ENCODE measurements around the gene RNF34.
"Not testable (repeated sequence)": the region's sequence is repeated elsewhere in the genome, so short reads cannot be mapped to it uniquely, and the experiment has no call there.

The RNF34 gene, protein sequence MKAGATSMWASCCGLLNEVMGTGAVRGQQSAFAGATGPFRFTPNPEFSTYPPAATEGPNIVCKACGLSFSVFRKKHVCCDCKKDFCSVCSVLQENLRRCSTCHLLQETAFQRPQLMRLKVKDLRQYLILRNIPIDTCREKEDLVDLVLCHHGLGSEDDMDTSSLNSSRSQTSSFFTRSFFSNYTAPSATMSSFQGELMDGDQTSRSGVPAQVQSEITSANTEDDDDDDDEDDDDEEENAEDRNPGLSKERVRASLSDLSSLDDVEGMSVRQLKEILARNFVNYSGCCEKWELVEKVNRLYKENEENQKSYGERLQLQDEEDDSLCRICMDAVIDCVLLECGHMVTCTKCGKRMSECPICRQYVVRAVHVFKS

DNA sequence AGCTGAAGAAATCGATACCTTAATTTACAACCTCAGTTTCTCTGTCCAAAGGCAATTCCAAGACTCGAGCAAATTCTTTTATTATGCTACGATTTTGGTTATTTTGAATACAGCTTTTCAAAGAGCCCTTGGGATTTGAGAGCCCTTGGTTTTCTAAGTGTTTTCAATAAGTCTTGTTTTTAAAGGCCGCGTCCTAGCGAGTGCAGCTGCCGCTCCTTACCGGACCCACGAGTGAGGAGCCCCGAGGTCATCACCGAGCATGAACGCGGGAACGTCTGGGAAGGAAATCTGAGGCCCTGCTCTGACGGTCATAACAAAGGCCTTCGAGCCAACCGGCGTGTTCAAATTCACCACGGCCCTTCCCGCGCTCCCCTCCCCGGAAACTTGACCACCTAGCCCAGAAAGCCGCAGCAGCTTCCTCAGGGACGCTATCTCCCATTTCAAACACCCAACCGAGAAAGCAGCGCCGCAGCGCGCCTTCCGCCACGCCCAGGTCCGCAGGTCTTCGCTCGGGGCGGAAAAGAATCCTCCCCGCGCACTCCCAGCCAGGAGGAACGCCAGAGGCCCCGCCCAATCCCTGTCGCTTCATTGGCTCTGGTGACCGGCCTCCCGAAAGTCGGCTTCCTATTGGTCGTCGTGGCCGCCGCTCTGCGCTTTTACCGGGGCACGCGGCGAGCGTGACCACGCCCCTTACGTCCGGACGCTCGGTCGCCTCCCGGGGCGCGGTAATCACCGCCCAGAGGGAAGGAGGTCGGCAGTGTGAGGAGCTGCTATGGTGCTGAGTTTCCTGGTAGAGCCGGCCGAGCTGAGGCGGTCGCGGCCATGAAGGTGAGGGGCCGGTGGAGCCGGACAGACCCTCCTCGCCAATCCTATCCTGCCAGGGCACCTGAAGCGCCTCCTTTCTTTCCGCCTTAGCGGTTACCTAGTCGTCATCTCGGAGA, at the start of gene RNF34:
Gene RNF34, plus strand, starts transcription at position 728 of the 941 bp plus-strand sequence. Its CDS starts 95 bp downstream, at position 823.
- DNase-seq = peak; percentile 99

DNA sequence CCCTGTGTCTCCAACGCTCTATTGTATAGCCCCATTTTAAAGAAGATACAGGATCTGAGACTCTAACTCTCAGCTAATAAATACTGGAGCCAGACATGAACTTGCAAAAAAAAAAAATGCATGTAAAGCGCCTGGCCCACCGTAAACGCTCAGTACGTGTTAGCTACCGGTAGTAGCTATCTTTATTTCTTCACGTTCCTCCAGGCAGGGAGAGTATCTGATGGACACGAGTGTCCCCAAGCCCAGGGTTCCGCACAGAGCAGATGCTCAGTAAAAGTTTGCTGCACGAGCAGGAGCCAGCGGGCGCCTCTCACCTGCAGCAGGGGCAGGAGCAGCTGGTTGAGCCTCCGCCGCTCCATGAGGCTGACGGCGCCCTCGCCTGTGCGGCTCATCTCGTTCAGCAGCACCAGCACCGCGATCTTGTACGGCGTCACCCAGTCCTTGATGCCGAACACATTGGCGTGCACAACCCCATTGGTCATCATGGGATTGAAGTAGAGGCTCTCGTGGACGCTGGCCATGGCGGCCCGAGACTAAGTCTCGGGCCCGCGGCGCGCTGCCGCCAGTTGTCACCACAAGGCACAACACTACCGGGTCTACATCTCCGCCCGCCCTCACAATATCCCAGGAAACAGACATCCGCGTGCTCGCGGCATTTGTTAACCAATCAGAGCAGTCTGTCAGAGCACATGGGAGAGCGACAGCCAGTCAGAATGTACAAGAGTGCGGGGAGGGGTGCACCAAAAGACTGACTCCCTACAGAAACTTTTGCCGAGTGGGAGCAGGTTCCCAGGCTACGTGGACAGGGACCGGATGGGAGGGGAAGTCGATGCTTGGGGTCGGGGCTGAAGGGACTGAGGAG, 47.9 kb upstream of the RNF34 start, which contains the start of gene ANAPC5:
Gene ANAPC5, minus strand, starts transcription at position 592 of the 862 bp plus-strand sequence. Its CDS starts 71 bp downstream, at position 521.
- DNase-seq = peak; percentile 98

DNA sequence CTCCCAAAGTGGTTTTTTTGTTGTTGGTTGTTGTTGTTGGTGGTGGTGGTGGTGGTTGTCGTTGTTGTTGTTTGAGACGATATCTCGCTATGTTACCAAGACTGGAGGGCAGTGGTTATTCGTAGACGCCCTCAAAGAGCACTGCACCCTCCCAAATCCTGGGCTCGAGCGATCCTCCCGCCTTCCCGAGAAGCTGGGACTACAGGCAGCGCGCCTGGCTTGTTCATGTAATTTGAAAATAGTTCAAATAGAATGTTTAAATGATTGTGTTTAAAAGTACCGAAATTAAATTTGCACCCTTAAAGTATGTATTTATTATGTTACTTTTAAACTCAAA, 47.3 kb upstream of the RNF34 start:
- DNase-seq = no peak

DNA sequence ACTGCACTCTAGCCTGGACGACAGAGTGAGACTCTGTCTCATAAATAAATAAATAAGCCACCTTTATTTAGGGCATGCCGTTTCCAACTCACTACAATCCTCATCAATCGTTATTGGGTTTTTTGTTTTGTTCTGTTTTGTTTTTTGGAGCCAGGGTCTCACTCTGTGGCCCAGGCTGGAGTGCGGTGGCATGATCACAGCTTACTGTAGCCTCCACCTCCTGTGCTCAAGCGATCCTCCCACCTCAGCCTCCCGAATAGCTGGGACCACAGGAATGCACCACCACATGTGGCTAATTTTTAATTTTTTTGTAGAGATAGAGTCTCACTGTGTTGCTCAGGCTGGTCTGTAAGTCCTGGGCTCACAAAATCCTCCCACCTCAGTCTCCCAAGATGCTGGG, 44.1 kb upstream of the RNF34 start:
- DNase-seq = no peak

DNA sequence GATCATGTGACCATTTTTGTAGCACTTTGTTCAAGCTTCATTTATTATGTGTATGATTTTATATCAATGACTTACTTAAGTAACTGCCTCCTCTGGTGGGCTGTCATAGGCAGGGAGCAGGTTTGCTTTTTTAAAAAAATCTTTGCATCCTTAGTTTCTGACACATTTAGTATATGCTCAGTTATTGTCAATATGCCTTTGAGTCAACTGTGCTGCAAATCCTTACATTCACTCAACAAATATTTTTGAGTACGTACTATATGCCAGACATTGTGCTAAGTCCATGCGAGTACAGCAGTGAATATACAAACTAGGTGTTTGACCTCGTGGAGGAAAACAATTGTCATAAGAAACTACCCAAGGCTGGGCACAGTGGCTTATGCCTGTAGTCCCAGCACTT, 43.3 kb upstream of the RNF34 start:
- no peak for DNase-seq

DNA sequence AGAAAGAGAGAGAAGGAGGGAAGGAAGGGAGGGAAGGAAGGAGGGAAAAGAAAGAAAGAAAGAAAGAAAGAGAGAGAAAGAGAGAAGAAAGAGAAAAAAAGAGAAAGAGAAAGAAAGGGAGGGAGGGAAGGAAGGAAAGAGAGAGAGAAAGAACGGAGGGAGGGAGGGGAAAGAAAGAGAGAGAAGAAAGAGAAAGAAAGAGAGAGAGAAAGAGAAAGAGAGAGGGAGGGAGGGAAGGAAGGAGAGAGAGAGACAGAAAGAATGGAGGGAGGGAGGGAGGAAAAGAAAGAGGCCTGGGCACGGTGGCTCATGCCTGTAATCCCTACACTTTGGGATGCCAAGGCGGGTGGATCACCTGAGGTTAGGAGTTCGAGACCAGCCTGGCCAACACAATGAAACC, 42.6 kb upstream of the RNF34 start:
- DNase-seq = no peak

DNA sequence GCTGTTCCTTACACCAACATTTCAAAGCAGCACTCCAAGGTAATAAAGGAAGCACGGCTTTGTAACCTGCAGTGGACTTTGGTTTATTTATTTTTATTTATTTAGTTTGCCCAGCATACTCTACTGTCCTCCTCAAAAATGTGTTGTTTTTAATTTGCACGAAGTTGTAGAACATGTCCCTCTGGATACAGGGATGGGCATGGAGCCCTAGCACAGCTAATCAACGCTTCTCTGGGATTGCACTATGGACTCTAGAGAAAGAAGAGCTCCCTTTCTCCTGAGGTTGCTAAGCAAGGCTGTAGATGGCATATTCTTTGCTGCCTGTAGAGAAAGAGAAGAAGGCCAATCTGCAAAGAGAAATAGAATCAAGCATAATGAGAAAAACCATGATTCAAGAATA, 41.8 kb upstream of the RNF34 start:
- DNase-seq = no peak

DNA sequence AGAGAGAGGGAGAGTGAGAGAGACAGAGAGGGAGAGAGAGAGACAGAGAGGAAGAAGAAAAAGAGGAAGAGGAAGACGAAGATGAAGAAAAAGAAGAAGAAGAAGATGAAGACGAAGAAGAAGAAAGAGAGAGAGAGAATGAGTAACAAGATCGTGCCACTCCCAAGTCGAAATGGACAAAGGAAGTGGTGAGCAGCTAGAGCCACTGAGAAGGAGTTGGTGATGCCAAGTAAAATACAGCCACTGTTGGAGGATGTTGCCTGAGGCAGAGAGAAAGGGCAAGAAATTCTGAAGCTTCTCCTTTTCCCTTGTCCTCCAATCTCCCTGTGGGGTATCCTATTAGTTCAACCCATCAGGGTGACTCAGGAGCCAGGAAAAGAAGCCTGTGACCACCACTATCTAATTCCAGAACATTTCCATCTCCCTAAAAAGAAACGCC, 35.2 kb upstream of the RNF34 start:
- no peak for DNase-seq

DNA sequence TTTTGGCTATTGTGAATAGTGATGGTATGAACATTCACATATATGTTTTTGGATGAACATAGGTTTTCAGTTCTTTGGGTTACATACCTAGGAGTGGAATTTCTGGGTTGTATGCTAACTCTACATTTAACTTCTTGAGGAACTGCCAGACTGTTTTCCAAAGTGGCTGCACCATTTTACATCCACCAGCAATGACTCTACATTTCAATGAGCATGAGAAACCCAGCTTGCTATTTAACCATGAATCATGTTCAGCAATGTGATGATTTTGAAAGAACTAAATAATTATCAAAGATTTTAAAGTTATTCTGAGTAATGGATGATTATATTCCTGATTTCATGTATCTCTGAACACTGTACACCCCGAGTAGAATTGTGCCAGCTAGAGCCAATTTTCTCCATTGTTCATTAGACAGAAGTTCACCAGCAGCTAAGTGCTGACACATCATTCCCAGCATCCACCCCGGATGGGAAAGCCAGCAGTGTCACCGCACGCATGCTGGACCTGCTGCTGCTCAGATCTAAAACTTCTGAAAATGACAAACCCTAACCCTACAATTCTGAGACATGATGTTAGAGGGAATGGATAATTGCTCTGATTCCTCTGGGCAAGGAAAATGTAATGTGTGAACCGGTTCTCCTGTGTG, 34.4 kb upstream of the RNF34 start:
- DNase-seq = no peak

DNA sequence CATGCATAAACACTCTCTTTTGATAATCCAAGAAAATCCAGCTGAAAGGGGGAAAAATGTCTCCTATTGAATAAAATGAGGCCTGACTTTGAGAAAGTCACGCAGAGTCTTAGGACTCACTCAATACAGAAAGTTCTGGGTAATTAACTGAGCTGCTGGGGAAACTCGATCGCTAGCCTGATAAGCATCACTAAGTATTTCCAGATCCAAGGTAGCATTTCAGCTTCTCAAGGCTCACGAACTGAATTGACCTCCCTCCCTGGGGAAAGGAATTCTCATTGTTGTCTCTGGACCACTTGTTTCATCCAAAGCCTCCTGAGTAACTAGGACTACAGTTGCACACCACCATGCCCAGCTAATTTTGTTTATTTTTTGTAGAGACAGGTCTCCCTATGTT, 33.9 kb upstream of the RNF34 start:
- DNase-seq = no peak

DNA sequence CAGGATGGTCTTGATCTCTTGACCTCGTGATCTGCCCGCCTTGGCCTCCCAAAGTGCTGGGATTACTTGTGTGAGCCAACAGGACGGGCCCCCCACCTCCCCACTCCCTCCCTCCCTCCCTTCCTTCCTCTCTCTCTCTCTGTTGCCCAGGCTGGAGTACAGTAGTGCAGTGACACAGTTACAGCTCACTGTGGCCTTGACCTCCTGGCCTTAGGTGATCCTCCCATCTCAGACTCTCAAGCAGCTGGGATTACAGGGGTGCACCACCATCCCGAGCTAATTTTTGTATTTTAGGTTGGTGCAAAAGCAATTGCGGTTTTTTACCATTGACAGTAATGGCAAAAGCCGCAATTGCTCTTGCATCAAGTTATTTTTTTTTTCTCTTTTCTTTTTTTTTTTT, 28.5 kb upstream of the RNF34 start:
- DNase-seq = no peak

DNA sequence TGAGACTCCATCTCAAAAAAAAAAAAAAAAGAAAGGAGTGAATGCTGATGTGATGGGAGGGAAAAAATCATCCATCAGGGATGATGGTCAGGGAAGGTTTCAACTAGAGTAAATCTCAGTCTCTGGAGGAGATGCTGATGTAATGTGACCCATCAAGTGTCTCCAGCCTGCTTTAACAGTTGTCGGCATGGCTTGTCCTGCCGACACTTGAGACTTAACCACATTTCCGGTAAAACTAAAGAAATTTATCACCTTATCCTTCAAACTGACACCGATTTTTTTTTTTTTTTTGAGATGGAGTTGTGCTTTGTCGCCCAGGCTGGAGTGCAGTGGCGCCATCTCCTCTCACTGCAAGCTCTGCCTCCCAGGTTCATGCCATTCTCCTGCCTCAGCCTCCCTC, 26.2 kb upstream of the RNF34 start:
- no peak for DNase-seq

DNA sequence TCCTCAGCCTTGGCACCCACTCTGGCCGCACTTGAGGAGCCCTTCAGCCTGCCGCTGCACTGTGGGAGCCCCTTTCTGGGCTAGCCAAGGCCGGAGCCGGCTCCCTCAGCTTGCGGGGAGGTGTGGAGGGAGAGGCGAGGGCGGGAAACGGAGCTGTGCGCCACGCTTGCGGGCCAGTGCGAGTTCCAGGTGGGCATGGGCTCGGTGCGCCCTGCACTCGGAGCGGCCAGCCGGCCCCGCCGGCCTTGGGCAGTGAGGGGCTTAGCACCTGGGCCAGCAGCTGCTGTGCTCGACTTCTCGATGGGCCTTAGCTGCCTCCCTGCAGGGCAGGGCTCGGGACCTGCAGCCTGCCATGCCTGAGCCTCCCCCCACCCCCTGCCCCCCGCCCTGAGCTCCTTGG, 25.6 kb upstream of the RNF34 start:
- not testable (repeated sequence) for DNase-seq

DNA sequence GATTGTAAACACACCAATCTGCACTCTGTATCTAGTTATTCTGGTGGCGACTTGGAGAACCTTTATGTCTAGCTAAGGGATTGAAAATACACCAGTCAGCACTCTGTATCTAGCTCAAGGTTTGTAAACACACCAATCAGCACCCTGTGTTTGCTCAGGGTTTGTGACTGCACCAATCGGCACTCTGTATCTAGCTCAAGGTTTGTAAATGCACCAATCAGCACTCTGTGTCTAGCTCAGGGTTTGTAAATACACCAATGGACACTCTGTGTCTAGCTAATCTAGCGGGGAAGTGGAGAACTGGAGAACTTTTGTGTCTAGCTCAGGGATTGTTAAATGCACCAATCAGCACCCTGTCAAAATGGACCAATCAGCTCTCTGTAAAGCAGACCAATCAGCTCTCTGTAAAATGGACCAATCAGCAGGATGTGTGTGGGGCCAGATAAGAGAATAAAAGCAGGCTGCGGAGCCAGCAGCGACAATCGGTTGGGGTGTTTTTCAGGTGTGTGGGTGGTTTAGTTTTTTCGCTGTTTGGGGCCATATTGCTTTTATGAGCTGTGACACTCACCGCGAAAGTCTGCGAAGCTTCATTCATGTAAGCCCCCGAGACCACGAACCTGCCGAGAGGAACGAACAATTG, 24.9 kb upstream of the RNF34 start:
- DNase-seq = not testable (repeated sequence)

DNA sequence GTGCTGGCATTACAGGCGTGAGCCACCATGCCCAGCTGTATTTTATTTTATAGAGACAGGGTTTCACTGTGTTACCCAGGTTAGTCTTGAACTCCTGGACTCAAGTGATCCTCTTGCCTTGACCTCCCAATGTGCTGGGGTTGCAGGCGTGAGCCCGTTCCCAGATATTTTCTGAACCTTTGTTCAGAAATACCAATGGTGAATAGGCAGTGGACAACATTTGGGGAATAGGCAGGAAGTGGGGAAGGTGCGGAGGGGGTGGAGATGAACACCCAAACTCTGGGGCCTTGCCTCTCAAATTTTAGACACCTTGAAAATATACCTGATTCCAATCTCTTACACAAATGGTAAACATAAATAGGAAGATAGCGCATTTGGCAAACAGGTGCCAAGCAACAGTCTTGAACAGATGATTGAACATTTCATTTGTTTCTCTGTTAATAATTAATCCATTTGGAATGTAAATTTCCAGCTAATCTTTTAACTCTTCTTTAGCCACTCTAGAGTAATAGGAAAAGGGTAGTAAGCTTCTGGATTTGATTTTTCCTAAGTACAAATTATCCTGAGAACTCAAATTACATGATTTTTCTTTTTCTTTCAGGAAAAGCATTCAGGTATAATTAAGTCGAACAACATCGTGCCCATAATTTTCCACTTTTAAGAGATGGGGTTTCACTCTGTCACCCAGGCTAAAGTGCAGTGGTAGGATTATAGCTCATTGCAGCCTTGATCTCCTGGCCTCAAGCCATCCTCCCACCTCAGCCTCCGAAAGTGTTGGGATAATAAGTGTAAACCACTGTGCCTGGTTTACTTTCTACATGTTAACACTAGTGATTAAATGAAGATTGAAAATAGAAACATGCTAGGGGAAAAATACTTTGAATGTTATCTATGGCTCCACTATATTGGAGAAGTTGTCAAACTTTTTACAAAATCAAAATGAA, 22.9 kb upstream of the RNF34 start:
- no peak for DNase-seq

DNA sequence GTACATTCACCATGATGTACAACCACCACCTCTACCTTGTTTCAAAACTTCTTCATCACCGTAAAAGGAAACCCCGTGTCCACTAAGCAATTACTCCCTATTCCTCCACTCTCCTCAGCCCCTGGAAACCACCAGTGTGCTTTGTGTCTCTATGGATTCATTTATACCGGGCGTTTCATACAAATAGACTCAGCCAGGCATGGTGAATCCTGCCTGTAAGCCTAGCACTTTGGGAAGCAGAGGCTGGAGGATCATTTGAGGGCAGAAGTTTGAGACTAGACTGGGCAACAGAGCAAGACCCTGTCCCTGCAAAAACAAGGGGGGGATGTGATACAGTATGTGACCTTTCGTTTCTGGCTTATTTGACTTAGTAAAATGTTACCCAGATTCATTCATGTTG, 21.2 kb upstream of the RNF34 start:
- no peak for DNase-seq

DNA sequence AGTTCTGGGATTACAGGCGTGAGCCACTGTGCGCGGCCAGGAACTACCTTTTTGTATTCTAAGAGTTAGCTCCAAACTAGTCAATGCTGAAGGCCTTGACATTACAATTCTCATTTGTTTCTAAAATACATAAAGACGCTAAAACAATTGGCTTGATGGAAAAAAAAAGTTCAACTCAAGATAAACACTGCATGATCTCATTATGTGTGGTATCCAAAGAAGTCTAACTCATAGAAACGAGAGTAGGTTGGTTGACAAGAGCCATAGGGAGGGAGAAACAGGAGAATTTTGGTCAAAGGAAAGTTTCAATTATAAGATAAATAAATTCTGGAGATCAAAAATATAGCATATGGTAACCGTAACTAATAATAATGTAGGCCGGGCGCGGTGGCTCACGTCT, 20.0 kb upstream of the RNF34 start:
- DNase-seq = no peak

DNA sequence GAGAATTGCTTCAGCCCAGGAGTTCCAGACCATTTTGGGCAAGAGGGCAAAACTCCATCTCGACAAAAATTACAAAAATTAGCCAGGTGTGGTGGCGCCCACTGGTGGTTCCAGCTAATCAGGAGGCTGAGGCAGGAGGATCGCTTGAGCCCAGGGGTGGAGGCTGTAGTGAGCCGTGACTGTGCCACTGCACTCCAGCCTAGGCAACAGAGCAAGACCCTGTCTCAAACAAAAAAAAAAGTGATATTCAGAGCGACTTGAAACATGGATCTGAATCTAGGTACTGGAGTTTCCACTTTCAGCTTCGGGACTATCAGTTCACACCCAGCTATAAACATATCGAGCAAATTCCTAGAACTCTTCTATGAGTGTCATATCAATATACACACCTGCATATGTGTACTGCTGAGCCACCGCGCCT, 16.3 kb upstream of the RNF34 start:
- no peak for DNase-seq

DNA sequence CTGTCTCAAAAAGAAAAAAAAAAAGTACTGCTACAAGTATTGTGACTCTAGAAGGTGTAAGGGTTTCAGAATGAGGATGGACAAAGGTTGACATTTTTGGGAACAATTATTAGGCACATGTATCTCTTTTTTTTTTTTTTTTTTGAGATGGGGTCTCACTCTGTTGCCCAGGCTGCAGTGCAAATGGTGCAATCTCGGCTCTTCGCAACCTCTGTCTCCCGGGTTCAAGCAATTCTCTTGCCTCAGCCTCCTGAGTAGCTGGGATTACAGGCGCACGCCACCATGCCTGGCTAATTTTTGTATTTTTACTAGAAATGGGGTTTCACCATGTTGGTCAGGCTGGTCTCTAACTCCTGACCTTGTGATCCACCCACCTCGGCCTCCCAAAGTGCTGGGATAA, 15.0 kb upstream of the RNF34 start:
- DNase-seq = not testable (repeated sequence)

DNA sequence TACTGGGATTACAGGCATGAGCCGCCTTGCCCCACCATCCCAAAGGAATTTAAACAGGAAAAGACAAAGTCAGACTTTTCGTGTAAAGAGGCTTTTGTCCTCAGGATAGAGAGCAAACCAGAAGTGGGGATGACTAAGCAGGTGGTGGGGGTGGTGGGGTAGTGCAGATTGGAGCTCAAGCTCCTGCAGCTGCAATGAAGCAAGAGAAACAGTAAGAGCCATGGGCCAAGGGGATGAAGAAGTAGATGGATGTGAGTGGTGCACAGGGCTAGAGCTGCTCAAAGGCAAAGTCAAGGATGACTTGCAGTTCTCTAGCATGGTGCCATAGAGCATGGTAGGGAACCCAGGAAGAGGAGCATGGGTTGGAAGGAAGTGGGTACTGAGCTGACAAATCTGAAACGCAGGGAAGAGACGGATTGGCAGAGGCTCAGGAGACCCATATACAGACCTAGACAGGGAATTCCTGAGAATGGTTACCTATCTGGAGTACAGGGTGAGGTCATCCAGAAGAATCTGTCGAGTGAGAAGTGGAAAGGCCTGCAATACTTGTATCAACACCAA, 11.4 kb upstream of the RNF34 start:
- no peak for DNase-seq

Data from eye (tissue), 1 donor.